Dendritic cell treated with granulocyte-macrophage colony-stimulating factor and Interleukin-4, amounts not matched to agents 40 ng/mL and 50 ng/mL, for 4 days (primary cell): Measurements from ENCODE around the gene PPP1R13L.

Source experiments
- H3K27ac Mint-ChIP-seq: one replicate; pipeline ENCODE4 v1.8.0; 2022; ENCODE audit warnings: mild to moderate bottlenecking, mixed read lengths
- H3K27me3 Mint-ChIP-seq: one replicate; pipeline ENCODE4 v1.8.0; 2022; ENCODE audit warnings: mild to moderate bottlenecking, mixed read lengths
- H3K36me3 Mint-ChIP-seq: one replicate; pipeline ENCODE4 v1.8.0; 2022; ENCODE audit warnings: low read depth, mixed read lengths
- H3K4me1 Mint-ChIP-seq: one replicate; pipeline ENCODE4 v1.8.0; 2022; ENCODE audit warnings: low read depth, mixed read lengths
- H3K4me3 Mint-ChIP-seq: one replicate; pipeline ENCODE4 v1.8.0; 2022; ENCODE audit warnings: mild to moderate bottlenecking, moderate library complexity, mixed read lengths
- H3K9me3 Mint-ChIP-seq: one replicate; pipeline ENCODE4 v1.8.0; 2022; ENCODE audit warnings: mixed read lengths
- intact Hi-C: fragments of 100-400 bp; cut with micrococcal nuclease; formaldehyde crosslinking; loops from one replicate; pipeline ENCODE4 v1.15.0; 2022

PPP1R13L gene

GRCh38 chr19:45357445-45357783 is 47.5 kb downstream of the PPP1R13L start:
- Mint-ChIP-seq H3K4me1 (no peaks in the 10 kb centered on the region), H3K27me3 (no peaks in the 10 kb centered on the region), H3K36me3 (peaks cover 95% of the 10 kb centered on the region), H3K4me3 (no peak overlapping the region), H3K27ac (no peak overlapping the region), H3K9me3 (no peaks in the 10 kb centered on the region)
- intact Hi-C loops, result no loop called here

DNA sequence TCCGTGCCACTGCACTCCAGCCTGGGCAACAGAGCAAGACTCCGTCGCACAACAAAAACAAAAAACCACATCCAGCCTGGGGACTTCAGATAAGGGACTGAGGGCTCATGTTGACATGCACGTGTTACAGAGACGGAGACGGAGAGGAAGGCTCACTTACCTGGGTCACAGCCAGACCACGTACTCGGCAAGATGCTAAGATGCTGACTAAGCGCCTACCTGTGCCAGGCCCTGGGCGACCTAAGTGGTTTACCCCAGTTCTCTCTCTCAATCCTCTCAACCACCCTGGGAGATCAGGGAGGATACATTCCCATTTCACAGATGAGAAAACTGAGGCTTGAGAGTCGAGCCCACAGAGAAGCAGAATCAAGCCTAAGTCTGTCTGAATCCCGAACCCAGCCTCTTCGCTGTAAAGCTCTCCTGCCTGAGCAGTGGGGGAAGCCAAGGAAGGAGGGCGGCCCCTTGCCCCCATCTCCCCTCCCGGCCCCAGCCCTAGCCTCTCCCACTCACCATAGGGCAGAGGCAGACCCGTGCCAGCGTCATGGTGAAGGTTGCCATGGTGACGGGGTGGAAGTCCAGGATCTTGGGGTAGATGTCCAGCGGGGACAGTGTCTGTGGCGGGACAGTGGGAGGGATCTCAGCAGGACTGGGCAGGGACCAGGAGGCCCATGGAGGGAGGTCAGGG is 48.0 kb downstream of the PPP1R13L start:
- intact Hi-C loops, result no loop called here
- Mint-ChIP-seq H3K36me3 (peaks cover 95% of the 10 kb centered on the region), H3K9me3 (no peaks in the 10 kb centered on the region)

DNA sequence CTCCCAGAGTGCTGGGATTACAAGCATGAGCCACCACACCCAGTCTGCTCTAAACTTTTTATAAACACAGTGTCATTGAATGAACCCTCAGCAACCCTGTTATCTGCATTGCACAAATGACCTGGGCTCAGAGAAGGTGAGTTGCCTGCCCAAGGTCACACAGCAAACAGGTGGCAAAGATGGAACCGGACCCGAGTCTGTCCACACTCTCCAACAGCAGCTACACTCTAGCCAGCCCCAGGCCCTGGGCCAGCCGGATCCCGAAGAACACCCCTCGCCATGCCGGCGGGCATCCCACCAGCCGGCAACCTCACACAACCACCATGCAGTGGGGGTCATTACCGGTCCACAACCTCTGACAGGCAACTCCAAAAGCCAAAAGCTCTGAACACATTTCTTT is 49.0 kb downstream of the PPP1R13L start:
- H3K36me3 Mint-ChIP-seq, result peaks cover 95% of the 10 kb centered on the region
- no peaks in the 10 kb centered on the region for H3K27me3 Mint-ChIP-seq
- H3K4me1 Mint-ChIP-seq, result no peaks in the 10 kb centered on the region
- no peak overlapping the region for H3K27ac Mint-ChIP-seq
- intact Hi-C loops, result no loop called here
- H3K4me3 Mint-ChIP-seq, result no peak overlapping the region
- no peaks in the 10 kb centered on the region for H3K9me3 Mint-ChIP-seq

More for the DNA sequence above, 48.0 kb downstream of the PPP1R13L start:
- no peak overlapping the region for H3K27ac Mint-ChIP-seq
- no peak overlapping the region for H3K4me3 Mint-ChIP-seq
- no peaks in the 10 kb centered on the region for H3K4me1 Mint-ChIP-seq
- no peaks in the 10 kb centered on the region for H3K27me3 Mint-ChIP-seq

GRCh38 chr19:45355402-45355801 is 49.5 kb downstream of the PPP1R13L start:
- intact Hi-C loops, result no loop called here
- H3K27me3 Mint-ChIP-seq, result no peaks in the 10 kb centered on the region
- H3K36me3 Mint-ChIP-seq, result peaks cover 95% of the 10 kb centered on the region
- H3K9me3 Mint-ChIP-seq, result no peaks in the 10 kb centered on the region
- no peak overlapping the region for H3K27ac Mint-ChIP-seq
- H3K4me3 Mint-ChIP-seq, result no peak overlapping the region
- no peaks in the 10 kb centered on the region for H3K4me1 Mint-ChIP-seq

DNA sequence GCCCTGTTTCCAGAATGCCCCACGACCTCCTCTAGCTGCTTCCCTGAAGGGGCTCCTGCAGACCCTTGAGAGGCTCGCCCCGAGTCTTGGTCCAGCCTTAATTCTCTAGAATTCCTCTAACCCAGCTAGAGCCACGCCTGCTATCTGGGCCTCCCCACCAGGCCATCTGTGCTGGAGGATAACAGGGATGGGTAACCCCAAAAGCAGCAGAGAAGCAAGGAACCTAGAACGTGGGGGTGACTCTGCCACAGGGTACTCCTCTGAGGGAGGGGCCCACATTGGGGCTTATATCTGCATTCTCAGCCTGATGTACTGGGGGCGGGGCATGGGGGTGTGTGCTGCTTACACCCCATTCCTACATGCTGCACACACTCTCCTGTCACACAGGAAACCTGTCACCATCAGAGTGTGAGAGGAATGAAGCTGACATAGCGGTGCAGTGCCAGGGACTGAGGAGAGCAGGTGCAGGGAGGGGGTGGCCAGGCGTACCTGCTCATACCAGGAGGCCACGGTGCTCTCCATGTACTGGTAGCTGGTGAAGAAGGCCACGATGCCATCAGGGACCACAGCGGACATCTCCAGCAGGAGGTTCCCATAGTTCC is 50.5 kb downstream of the PPP1R13L start:
- no peaks in the 10 kb centered on the region for H3K27me3 Mint-ChIP-seq
- H3K27ac Mint-ChIP-seq, result no peak overlapping the region
- intact Hi-C loops, result no loop called here
- H3K9me3 Mint-ChIP-seq, result no peaks in the 10 kb centered on the region
- H3K4me3 Mint-ChIP-seq, result no peak overlapping the region
- H3K4me1 Mint-ChIP-seq, result no peaks in the 10 kb centered on the region
- peaks cover 93% of the 10 kb centered on the region for H3K36me3 Mint-ChIP-seq

DNA sequence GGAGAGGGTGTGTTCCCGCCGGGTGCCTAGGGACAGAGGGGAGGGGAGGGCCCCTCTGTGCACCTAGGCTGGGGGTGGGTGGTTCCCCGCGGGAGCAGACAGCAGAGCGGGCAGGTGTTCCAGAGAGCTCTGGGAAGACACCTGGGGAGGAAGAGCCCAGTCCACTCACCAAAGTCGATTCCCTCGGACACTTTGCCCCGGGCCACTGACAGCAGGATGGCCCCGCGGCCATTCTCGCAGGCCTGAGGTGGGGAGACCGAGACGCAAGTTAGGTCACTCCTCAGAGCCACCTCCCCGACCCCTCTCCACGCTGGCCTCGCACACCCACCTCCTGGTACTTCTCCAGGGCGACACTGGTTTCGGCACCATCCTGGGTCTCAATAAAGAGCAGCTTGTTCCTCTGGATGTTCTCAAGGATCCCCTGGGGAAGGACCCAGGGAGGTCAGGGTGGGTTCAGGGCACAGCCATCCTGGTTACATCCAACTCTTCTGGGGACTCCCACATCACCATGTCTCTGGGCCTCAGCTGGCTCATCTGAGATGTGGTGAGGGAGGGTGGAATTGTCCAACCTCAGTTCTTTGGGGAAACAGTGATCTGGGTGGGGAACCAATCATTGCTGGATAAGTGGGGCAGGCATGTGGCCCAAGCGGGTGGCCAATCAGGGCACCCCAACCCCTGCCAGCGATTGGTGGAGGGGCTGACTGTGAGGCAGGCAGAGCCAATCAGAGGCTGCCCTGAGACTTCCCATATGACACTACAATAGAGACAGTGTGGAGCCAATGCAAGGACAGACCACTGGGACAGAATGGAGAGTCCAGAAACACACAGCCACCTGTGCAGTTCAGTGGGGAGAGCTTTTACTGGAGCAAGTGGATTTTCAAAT is 51.7 kb downstream of the PPP1R13L start:
- H3K9me3 Mint-ChIP-seq, result no peaks in the 10 kb centered on the region
- no peak overlapping the region for H3K4me3 Mint-ChIP-seq
- no peak overlapping the region for H3K27ac Mint-ChIP-seq
- H3K4me1 Mint-ChIP-seq, result no peaks in the 10 kb centered on the region
- intact Hi-C loops, result no loop called here
- H3K27me3 Mint-ChIP-seq, result peaks cover 3% of the 10 kb centered on the region
- peaks cover 82% of the 10 kb centered on the region for H3K36me3 Mint-ChIP-seq

- intact Hi-C loops, result no loop called here
- Mint-ChIP-seq H3K4me1 (no peaks in the 10 kb centered on the region), H3K9me3 (no peaks in the 10 kb centered on the region), H3K4me3 (no peak overlapping the region), H3K27me3 (peaks cover 7% of the 10 kb centered on the region), H3K36me3 (peaks cover 75% of the 10 kb centered on the region), H3K27ac (no peak overlapping the region)
Measured at GRCh38 chr19:45352471-45352870, 52.4 kb downstream of the PPP1R13L start.

DNA sequence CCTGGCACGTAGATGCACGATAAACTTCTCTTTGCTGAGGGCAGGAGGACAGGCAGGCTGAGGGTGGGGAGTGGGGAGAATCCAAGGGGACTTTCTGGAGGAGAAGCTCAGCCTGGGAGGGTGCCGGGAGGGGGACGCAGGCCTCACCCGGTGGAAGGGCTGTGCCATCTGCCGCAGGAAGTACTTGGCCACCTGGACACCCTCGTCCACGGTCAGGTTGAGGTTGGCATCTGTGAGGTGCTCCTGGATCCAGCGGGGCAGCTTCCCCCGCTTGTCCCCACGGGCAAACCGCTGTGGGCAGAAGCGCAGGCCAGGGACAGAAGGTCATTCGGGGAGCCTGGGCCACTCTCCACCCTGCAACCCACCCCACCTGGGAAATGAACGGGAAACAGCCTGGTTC is 52.8 kb downstream of the PPP1R13L start:
- Mint-ChIP-seq H3K36me3 (peaks cover 71% of the 10 kb centered on the region), H3K4me1 (no peaks in the 10 kb centered on the region), H3K27ac (no peak overlapping the region), H3K4me3 (no peak overlapping the region), H3K9me3 (no peaks in the 10 kb centered on the region), H3K27me3 (peaks cover 11% of the 10 kb centered on the region)
- intact Hi-C loops, result no loop called here

DNA sequence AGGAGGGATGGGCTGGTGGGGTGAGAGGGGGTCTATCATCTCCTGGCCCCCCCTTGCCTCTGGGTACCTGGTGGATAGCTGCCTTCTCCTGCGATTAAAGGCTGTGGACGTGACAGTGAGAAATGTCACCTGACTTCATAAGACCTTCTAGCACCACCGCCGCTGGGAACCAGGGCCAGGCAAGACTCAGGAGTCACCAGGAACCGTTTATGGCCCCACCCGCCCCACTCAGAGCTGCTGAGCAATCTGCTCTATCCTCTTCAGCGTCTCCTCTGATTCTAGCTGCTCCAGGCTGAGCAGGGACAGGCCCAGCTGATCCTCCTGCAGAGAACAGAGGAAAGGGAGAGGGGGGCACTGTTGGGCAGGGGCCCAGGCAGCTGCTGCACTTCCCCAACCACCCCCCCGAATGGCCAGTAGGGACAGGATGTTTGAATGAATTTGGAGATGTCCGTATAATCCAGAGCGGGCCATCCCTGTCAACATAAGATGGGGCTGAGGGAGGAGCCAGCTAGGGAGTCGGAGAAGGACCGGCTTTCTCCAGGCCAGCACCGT is 53.4 kb downstream of the PPP1R13L start:
- intact Hi-C loops, result no loop called here
- Mint-ChIP-seq H3K36me3 (peaks cover 66% of the 10 kb centered on the region), H3K4me3 (no peak overlapping the region), H3K27ac (no peak overlapping the region), H3K4me1 (no peaks in the 10 kb centered on the region), H3K9me3 (no peaks in the 10 kb centered on the region), H3K27me3 (peaks cover 17% of the 10 kb centered on the region)

GRCh38 chr19:45350477-45351058 is 54.3 kb downstream of the PPP1R13L start:
- no peaks in the 10 kb centered on the region for H3K4me1 Mint-ChIP-seq
- no peak overlapping the region for H3K4me3 Mint-ChIP-seq
- H3K9me3 Mint-ChIP-seq, result no peaks in the 10 kb centered on the region
- H3K27ac Mint-ChIP-seq, result no peak overlapping the region
- peaks cover 56% of the 10 kb centered on the region for H3K36me3 Mint-ChIP-seq
- intact Hi-C loops, result no loop called here
- peaks cover 25% of the 10 kb centered on the region for H3K27me3 Mint-ChIP-seq

- intact Hi-C loops, result no loop called here
- Mint-ChIP-seq H3K4me1 (no peaks in the 10 kb centered on the region), H3K27me3 (peaks cover 32% of the 10 kb centered on the region), H3K4me3 (no peak overlapping the region), H3K9me3 (no peaks in the 10 kb centered on the region), H3K27ac (no peak overlapping the region), H3K36me3 (peaks cover 49% of the 10 kb centered on the region)
Measured at GRCh38 chr19:45349430-45349941, 55.4 kb downstream of the PPP1R13L start.

DNA sequence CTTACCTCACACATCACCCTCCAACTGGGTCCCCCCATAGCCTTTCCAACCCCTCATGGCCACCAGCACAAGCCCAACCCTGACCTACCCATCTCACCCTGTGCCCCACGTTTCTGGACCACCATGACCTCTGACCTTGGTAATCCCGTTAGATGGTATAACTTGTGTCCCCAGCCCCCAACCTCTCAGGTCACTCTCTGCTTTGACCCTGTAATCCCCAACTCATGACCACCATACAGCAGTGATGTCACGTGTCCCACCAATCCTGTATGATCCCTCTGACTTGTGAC is 55.8 kb downstream of the PPP1R13L start:
- peaks cover 32% of the 10 kb centered on the region for H3K27me3 Mint-ChIP-seq
- H3K4me1 Mint-ChIP-seq, result no peaks in the 10 kb centered on the region
- no peak overlapping the region for H3K4me3 Mint-ChIP-seq
- peaks cover 45% of the 10 kb centered on the region for H3K36me3 Mint-ChIP-seq
- no peaks in the 10 kb centered on the region for H3K9me3 Mint-ChIP-seq
- H3K27ac Mint-ChIP-seq, result no peak overlapping the region
- intact Hi-C loops, result no loop called here

DNA sequence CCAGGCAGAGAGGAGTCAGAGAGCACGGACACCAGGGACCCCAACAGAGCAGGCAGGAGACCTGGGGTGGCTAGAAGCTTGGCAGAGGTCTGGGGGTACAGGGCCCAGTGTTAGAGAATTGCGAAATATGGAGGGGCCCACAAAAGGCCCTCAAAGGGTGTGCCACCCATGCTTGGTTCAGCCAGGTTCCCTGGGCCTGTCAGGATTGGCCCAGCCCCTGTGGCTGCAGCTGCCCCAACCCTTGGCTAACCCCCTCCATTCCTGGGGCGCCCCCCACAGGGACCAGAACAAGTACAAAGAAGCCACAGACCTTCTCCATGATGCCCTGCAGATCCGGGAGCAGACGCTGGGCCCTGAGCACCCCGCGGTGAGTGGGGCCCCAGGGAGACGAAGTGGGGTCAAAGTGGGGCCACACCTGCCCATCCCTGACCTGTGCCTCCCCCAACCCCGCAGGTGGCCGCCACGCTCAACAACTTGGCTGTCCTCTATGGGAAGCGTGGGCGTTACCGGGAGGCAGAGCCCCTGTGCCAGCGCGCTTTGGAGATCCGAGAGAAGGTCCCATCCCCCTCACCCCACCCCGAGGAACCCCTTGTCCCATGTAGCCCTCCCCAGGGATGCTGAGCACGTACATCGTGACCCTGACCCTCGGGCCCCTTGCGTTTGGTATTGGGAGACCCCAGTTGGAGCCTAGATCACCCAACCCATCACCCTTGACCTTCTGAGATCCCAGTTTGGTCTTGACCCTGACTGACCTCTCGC is 56.3 kb downstream of the PPP1R13L start:
- intact Hi-C loops, result no loop called here
- H3K27me3 Mint-ChIP-seq, result peaks cover 32% of the 10 kb centered on the region
- no peak overlapping the region for H3K27ac Mint-ChIP-seq
- H3K9me3 Mint-ChIP-seq, result no peaks in the 10 kb centered on the region
- no peak overlapping the region for H3K4me3 Mint-ChIP-seq
- no peaks in the 10 kb centered on the region for H3K4me1 Mint-ChIP-seq
- H3K36me3 Mint-ChIP-seq, result peaks cover 39% of the 10 kb centered on the region
